NB4 (cell line): ENCODE results near the gene TMX2.

Experiments
- POLR2A ChIP-seq: IDR thresholded peaks from 2 replicates; pipeline ENCODE4 v1.6.1; 2011; ENCODE audit warnings: mild to moderate bottlenecking; ENCODE audit not compliant: insufficient read length; ENCODE audit errors: extremely low read depth
- TF ChIP-seq, protein P1 (sequence below): IDR thresholded peaks from one replicate; pipeline ENCODE4 v1.5.1; 2012; ENCODE audit warnings: low read depth, low read length
- TF ChIP-seq, protein P2 (sequence below): IDR thresholded peaks from 2 replicates; pipeline ENCODE4 v1.6.1; 2011; ENCODE audit warnings: low read depth, low read length

GRCh38 chr11:57709802-57710367 lies 2.5 kb upstream of the TMX2 start:
- TF ChIP-seq, protein P1, sequence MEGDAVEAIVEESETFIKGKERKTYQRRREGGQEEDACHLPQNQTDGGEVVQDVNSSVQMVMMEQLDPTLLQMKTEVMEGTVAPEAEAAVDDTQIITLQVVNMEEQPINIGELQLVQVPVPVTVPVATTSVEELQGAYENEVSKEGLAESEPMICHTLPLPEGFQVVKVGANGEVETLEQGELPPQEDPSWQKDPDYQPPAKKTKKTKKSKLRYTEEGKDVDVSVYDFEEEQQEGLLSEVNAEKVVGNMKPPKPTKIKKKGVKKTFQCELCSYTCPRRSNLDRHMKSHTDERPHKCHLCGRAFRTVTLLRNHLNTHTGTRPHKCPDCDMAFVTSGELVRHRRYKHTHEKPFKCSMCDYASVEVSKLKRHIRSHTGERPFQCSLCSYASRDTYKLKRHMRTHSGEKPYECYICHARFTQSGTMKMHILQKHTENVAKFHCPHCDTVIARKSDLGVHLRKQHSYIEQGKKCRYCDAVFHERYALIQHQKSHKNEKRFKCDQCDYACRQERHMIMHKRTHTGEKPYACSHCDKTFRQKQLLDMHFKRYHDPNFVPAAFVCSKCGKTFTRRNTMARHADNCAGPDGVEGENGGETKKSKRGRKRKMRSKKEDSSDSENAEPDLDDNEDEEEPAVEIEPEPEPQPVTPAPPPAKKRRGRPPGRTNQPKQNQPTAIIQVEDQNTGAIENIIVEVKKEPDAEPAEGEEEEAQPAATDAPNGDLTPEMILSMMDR = no peak
- TF ChIP-seq POLR2A = no peak
- TF ChIP-seq, protein P2, sequence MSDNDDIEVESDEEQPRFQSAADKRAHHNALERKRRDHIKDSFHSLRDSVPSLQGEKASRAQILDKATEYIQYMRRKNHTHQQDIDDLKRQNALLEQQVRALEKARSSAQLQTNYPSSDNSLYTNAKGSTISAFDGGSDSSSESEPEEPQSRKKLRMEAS = no peak
